Spleen (tissue), 7 donors: ENCODE data around the gene TUBGCP4.

ENCODE experiments used
- POLR2A ChIP-seq, 3 donors: fragments of 450-650 bp; IDR thresholded peaks; one replicate each; pipeline ENCODE4 v1.5.1; 2017; ENCODE audit warnings: antibody characterized with exemption in 3 of 3, mild to moderate bottlenecking in 1 of 3
- TF ChIP-seq, protein P1 (sequence below), 11 experiments: fragments of 200-600 bp in 7 of 11; fragments of 450-650 bp in 4 of 11; sonication (generic) in 4 of 11; IDR thresholded peaks in 8 of 11; conservative IDR thresholded peaks in 3 of 11; 1 replicate in 7 of 11; 2 replicates in 4 of 11; pipeline versions ENCODE4 v1.4.0 to v1.8.0; 2016 to 2021; ENCODE audit warnings: antibody characterized with exemption in 11 of 11, inconsistent platforms in 4 of 11, mild to moderate bottlenecking in 1 of 11
- donor health status: DM: no; HTN: no; CAD: no; lungs with moderate emphysema.
- donor health status: DM: no; HTN: no; CAD: no.
- donor health status: DM: no; HTN: no; CAD: no.

DNA sequence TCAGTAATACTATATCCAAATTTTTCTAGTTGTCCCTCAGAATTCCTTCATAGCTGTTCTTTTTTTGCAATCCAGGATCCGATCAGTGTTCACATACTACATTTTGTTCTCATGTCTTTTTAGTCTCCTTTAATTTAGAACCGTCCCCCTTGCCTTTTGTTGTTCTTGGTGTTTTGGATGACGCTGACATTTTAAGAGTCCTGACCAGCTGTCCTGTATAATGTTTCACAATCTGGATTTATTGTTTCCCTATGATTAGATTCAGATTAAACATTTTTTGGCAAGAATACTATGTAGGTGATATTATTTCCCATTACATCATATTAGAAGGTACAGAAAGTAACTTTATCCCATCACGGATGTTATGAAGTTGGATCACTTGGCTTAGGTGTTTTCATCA, 11.4 kb downstream of the TUBGCP4 start:
- TF ChIP-seq, protein P1, sequence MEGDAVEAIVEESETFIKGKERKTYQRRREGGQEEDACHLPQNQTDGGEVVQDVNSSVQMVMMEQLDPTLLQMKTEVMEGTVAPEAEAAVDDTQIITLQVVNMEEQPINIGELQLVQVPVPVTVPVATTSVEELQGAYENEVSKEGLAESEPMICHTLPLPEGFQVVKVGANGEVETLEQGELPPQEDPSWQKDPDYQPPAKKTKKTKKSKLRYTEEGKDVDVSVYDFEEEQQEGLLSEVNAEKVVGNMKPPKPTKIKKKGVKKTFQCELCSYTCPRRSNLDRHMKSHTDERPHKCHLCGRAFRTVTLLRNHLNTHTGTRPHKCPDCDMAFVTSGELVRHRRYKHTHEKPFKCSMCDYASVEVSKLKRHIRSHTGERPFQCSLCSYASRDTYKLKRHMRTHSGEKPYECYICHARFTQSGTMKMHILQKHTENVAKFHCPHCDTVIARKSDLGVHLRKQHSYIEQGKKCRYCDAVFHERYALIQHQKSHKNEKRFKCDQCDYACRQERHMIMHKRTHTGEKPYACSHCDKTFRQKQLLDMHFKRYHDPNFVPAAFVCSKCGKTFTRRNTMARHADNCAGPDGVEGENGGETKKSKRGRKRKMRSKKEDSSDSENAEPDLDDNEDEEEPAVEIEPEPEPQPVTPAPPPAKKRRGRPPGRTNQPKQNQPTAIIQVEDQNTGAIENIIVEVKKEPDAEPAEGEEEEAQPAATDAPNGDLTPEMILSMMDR (IDR thresholded peaks at IDR 0.05 in 8 of 11, conservative IDR thresholded peaks at IDR 0.05 in 3 of 11): no peak
- TF ChIP-seq POLR2A (IDR thresholded peaks at IDR 0.05): no peak
